COLO668 (cell line): ENCODE data around the gene TESK2.
"Not testable (repeated sequence)": the region's sequence is repeated elsewhere in the genome, so short reads cannot be mapped to it uniquely, and the experiment has no call there.

Experiments used
- DNase-seq: peaks from one replicate; lab custom pipeline; 2025; ENCODE audit not compliant: unreplicated experiment; lab: John Stamatoyannopoulos, UW

TESK2 gene

GRCh38 chr1:45474194-45474593 lies 16.8 kb downstream of the TESK2 start:
- DNase-seq = not testable (repeated sequence)

DNA sequence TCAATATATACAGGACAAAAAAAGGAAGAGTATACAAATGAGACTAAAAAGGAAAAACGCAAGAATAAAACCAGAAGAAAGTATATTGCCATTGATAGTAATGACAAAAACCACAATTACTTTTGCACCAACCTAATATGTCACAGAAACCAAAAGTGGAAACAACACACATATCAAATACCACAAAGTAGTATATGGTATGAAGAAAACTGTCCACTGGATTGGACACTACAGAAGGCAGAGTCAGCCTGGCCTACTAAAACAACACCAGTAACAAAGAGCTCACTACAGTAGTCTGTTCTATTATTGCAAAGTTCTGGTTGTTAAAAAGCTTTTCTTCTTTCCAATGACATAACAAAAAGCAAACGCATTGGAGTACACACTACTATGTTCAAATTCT lies 17.7 kb downstream of the TESK2 start:
- no peak for DNase-seq

DNA sequence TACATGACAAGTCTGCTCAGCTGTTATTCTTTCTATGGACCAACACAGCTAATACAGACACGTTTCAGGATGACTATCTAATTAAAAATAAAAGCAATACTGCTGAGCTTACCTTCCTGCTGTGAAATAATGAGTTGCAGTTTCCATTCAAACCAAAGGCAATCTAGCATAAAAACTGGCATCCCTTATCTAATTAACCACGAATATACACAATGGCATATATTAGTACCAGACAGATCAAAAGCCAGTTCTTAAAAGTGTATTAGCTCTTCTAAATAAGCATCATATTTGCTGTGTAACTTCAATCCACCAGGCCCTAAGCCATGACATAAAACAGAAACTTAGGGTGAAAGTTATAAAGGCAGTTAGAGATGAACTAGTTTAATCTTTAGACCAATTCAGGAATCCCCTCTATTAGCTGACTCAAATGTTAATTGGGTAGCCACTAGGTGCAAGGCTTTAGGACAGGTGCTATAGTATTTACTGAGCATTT lies 20.6 kb downstream of the TESK2 start:
- DNase-seq = no peak

DNA sequence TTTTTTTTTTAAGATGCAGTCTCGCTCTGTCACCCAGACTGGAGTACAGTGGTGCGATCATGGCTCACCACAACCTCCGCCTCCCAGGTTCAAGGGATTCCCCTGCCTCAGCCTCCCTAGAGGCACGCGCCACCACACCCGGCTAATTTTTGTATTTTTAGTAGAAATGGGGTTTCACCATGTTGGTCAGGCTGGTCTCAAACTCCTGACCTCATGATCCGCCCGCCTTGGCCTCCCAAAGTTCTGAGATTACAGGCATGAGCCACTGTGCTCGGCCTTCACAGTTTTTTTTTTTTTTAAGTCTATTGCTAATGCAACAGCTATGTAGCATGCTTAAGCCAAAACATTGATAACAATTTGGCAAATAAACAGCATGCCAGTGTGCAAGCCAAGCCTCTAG lies 23.6 kb downstream of the TESK2 start:
- not testable (repeated sequence) for DNase-seq

- DNase-seq = no peak
These were observed 25.7 kb downstream of the TESK2 start for GRCh38 chr1:45465277-45465676.

DNA sequence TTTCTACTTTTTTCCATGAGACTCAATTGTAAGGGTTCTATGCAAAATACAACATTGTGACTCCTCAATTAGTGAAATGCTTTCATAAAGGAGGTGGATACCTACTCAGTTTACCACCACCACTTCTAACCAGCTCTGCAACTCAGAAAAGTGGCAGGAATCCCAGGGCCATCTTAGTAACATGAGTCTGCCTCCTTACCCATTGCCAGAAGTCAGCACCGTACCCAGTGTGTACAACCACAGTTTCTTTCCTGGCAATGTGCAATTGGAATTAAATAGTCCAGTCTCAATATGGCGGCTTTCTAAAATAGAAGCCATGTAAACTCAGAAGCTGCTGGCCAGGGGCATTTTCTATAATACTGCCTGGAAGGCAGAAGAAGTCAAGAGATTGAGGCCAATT lies 32.1 kb downstream of the TESK2 start:
- no peak for DNase-seq

DNA sequence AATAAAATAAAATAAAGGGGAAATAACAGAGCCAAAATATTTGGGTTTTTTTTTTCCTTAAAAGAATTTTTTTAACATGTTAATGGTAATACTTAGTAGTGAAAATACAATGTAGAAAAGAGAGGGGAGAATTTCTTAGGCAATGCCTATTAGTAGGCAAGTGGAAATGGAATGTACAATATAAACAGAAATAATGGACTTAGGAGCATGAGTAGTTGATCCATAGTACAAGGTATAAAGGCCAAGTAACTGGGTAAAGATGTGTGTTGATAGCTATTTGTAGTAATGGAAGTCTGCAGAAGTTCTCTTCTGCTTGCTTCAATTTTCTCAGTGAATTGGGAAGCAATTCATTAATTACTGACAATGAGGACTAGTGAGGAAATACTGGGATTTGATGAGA lies 34.4 kb downstream of the TESK2 start:
- DNase-seq = no peak

GRCh38 chr1:45455162-45455561 lies 35.8 kb downstream of the TESK2 start:
- DNase-seq = no peak

GRCh38 chr1:45454464-45454863 lies 36.5 kb downstream of the TESK2 start:
- no peak for DNase-seq

DNA sequence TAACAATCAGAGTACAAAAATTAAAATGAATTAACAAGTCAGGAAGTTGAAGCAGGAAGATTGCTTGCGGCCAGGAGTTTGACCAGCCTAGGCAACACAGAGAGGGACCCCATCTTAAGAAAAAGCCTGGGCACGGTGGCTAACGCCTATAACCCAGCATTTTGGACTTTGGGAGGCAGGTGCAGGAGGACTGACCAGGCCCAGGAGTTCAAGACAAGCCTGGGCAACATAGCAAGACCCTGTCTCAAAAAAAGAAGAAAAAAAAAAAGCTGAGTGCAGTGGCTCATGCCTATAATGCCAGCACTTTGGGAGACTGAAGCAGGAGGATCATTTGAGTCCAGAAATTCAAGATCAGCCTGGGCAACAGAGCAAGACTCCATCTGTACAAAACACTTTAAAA lies 38.5 kb downstream of the TESK2 start:
- DNase-seq = no peak

- DNase-seq = no peak
These were observed 42.6 kb downstream of the TESK2 start for GRCh38 chr1:45448357-45448756.

- DNase-seq = no peak
These were observed 43.9 kb downstream of the TESK2 start for GRCh38 chr1:45446950-45447672.

GRCh38 chr1:45446530-45446929 lies 44.4 kb downstream of the TESK2 start:
- no peak for DNase-seq

- no peak for DNase-seq
These were observed 46.3 kb downstream of the TESK2 start for GRCh38 chr1:45444609-45445131.

DNA sequence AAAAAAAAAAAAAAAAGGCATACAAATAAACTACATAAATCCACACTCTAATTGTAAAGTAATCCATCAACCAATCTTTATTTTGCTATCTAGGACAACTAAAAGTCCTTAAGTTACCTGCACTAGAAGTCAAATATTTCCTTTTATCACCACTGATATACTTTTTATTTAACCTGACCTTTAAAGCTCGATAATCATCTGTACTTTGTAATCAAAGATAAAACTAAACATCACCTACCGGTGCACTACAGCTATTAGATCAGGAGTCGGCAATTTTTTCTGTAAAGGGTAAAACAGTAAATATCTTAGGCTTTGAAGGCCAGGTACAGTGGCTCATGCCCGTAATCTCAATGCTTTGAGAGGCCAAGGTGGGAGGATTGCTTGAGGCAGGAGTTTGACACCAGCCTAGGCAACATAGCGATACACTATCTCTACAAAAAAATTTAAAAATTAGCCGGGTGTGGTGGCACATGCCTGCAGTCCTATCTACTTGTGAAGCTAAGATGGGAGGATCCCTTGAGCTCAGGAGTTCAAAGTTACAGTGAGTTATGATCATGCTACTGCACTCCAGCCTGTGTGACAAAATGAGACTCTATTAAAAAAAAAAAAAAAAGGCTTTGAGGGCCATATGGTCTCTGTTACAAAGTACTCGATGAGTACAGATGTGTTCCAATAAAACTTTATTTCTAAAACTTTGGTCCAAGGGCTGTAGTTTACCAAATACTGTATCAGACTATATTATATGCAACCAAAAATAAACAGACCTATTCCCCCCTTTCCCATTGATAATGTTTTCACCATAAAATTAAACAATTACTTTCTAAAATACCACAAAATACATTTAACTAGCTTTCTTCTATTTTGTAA lies 47.1 kb downstream of the TESK2 start:
- no peak for DNase-seq

- DNase-seq = no peak
These were observed 48.7 kb downstream of the TESK2 start for GRCh38 chr1:45442272-45442671.

DNA sequence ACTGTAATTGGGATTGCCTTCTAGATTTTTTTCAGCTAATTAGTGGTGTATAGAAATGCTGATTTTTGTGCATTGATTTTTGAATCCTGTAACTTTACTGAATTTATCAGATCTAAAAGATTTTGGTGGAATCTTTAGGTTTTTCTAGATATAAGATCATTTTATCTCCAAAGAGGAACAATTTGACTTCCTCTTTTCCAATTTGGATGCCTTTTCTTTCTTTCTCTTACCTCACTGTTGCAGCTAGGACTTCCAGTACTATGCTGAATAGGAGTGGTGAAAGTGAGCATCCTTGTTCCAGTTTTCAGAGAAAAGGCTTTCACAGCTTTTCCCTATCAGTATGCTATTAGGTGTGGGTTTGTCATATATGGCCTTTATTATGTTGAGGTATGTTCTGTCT lies 53.6 kb downstream of the TESK2 start:
- DNase-seq = no peak

DNA sequence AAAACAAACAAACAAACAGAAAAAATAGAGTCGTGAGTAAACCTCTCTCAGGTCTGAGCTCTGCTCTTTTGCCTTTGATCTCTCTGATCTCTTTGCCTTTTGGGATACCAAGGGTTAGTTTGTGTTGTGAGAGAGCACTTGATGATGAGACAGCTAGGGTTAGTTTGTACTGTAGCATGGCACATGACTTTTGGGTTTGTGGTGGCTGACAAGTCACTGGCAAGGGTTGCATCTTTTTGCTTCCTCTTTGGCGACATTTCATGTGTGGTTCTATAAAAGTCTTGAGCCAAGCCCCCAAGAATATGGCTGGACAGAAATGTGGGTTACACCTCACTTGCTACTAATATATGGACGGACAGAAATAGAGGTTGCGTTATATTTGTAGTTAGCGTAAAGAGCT lies 60.5 kb downstream of the TESK2 start:
- DNase-seq = no peak

- no peak for DNase-seq
These were observed 61.3 kb downstream of the TESK2 start for GRCh38 chr1:45429561-45430159.

GRCh38 chr1:45423906-45424678 lies 66.9 kb downstream of the TESK2 start:
- no peak for DNase-seq

DNA sequence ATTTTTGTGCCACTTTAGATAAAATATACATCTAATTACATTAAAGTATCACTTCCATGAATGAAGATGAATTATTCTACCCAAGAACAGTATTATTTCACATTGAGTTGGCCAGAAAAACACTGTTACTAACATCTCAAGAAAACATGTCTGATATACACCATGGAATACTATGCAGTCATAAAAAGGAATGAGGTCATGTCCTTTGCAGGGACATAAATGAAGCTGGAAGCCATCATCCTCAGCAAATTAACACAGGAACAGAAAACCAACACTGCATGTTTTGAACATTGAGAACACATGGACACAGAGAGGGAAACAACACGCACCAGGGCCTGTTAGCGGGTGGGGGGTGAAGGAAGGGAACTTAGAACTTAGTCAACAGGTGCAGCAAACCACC lies 69.0 kb downstream of the TESK2 start:
- DNase-seq = no peak
